ENCODE measurements around the gene KCNIP4.
A peak's percentile ranks its signal among the peaks of the same experiment; 100 is the strongest.
"Not testable (repeated sequence)": the region's sequence is repeated elsewhere in the genome, so short reads cannot be mapped to it uniquely, and the experiment has no call there.

The KCNIP4 gene

DNA sequence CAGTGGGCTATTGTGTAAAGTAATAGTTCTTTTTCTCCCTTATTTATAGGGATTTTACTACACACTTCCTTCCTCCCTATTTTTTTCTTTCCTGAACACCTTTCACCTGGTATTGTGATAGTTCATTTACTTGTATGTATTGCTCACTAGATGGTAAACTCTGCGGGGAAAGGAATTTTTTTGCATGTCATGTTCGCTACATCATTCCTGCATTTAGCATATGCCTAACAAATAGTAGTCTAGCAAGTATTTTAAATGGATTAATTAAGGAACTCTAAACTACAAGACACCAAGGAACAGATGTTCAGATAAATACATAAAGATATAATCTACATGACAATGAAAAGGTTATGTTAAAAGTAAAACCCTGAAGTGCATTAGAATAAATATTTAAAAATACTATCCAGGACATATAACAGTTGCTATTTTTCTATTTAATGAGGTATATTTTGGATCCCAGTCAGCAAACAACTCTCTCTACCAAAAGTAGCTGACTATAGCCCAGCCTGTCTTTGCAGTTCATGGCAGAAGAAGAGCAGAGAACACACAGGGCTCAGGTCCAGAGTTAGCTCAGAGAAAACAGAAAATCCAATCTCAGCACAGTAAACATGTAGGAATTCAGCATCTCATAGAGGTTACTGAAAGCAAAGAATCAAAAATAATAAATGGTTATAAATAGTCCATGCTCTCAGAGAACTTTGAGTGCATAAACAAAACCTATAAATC is 1160.5 kb downstream of the KCNIP4 start:
- no peak for DNase-seq (ENCODE audit: low read depth in 2 of 2, low spot score in 1 of 2)

DNA sequence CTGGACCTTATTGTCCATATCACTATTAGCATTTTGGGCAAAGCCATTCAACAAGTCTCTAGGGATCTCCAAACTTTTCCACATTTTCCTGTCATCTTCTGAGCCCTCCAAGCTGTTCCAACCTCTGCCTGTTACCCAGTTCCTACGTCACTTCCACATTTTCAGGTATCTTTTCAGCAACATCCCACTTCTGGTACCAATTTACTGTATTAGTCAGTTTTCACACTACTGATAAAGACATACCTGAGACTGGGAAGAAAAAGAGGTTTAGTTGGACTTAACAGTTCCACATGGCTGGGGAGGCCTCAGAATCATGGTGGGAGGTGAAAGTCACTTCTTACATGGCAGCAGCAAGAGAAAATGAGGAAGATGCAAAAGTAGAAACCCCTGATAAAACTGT is 1165.4 kb downstream of the KCNIP4 start:
- DNase-seq (ENCODE audit: low read depth in 2 of 2, low spot score in 1 of 2), result not testable (repeated sequence)

DNA sequence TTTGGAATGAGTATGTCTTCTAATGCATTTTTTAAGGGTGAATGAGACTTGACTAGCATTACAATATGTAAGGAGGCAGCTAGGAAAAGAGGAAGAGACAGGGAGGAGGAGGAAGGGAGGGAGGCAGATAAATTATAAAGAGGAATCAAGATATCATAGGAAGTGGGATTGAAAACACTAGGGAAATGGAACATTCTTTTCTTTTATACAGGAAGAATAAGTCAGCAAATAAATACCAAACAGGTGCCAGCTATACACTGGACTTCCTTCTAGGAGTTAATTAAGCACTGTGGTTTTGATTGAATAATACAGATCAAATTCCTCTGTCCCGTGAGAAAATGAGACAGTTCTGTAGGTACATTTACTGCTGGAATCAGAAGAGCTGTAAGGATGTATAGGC is 1169.7 kb downstream of the KCNIP4 start:
- no peak for DNase-seq (ENCODE audit: low read depth in 2 of 2, low spot score in 1 of 2)

DNA sequence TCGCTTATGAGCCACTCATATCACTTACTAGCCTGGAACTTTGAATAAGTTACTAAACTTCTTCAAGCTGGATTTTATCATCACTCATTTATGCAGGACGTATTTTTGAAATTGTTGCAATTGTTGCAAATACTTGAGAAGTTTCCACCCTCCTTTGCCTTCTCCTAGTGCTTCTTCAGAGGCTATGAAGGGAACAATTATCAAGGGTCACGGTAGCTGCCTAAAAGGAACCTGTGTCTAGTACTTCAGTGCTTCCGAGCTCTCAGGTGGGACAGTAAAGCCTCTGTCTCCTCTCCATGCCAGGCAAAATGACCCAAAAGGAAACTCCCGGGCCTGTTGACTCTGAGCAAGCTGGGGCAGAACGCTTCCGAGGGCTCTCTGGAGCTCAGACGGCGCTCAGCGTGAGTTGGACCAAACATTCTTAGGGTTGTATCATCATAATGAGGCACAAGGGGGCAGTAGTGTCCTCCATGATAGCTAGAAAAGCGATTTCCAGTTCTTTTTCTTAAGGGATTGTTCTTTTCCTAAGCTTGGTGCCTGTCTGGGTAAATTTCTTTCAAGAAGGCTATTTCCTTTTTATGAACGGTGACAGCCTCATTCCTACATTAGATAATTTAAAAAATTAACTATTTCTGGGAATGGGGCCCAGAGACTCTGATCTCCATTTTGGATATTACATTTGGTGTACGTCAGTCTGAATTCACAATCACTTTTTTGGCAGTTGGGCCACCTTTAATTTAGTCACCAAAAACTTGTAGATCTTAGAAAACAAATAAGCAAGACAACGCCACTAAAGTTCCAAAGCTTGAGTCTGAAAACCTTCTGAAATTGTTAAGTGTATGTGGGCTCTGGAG is 1175.2 kb downstream of the KCNIP4 start:
- DNase-seq (ENCODE audit: low read depth in 2 of 2, low spot score in 1 of 2), result no peak

DNA sequence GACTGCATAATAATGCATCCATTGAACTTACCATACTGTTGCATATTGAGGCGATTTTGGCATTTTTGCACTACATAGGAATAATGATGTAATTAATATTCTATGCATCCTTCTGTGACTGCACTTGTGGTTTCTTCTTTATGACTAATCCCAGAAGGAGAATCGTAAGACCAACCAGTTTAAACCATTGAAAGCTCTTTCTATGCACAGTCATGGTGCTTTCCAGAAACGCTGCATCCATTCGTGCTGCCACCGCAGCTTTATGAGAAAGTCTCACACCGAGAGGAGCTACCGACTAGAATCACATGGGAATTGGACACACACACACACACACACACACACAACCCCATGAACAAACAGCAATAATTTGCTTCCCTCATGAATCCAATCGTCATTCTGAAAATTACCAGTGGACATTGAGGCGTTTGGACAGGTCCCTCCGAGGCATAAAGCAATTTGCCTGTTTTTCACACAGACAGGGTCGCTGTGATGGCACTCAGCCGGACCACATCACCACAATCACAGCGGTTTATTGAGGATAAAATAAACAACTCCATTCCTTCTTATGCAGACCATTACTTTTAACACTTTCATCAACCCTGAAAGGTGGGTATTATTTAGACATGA is 1184.1 kb downstream of the KCNIP4 start:
- DNase-seq (ENCODE audit: low read depth in 2 of 2, low spot score in 1 of 2), result no peak

DNA sequence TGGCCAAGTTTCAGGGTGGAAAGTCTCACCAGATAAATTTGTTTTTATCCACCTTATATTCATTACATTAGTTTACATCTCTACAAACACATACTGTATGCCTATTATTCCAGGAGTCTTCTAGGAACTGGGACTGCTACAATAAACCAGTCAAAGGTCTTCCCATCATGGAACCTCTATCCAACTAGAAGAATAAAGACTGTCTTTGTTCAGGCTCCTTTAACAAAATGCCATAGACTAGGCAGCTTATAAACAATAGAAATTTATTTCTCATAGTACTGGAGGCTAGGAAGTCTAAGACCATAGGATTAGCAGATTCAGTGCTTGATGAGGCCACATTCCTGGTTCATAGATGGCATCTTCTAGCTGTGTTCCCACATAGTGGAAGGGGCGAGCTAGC is 1186.7 kb downstream of the KCNIP4 start:
- no peak for DNase-seq (ENCODE audit: low read depth in 2 of 2, low spot score in 1 of 2)

DNA sequence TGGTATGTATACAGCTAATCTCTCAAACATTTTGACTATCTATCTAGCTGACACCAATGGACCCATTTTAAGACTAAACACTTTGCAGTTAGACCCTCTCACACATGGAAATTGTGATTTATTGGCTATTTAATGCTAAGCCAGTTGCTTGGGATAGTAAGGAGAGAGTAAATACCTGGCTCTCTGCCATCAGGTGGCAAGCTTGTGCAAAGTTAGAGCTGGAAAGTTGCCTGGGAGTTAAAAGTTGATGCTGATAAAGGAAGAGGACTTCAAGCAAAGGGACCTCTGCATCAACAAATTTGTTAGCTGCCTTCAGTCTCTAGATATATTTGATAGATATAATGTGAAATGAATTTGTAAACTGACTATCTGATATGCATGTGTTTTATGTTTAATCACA is 1187.2 kb downstream of the KCNIP4 start:
- no peak for DNase-seq (ENCODE audit: low read depth in 2 of 2, low spot score in 1 of 2)

DNA sequence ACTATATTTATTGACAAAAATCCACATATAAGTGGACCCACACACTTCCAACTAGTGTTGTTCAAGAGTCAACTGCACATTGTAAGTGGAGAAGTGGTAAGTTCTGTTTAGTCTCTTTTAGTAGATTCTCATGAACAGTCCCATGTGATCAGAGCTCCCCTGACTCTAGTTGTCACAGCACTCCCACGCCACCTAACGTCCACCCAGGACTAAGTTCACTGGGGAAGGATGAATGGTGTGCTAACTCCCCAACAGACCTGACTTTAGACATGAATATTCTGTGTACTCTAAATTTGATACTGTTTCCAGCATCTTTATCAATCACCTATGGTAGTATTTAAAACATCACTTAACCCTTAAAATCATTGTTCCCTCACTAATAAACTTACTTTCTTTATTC is 1188.5 kb downstream of the KCNIP4 start:
- DNase-seq (ENCODE audit: low read depth in 2 of 2, low spot score in 1 of 2), result no peak

DNA sequence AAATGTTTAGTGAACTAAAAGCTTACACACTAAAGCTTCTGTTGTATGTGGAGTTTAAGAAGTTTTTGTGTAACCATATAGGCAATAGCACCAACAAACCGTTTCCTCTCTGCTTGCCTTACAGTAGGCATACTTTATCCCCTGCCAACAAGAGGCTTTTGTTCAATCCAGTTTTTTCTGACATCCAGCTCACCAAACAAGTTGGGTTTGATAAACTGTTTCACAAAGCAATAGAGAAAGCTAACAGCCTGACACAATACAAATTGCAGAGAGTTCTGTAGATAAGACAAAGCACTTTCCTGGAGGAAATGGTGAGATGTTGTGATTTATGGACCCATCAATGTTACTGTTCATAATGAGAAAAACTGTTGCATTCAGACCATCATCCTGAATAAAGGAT is 1194.5 kb downstream of the KCNIP4 start:
- DNase-seq (ENCODE audit: low read depth in 2 of 2, low spot score in 1 of 2), result no peak

DNA sequence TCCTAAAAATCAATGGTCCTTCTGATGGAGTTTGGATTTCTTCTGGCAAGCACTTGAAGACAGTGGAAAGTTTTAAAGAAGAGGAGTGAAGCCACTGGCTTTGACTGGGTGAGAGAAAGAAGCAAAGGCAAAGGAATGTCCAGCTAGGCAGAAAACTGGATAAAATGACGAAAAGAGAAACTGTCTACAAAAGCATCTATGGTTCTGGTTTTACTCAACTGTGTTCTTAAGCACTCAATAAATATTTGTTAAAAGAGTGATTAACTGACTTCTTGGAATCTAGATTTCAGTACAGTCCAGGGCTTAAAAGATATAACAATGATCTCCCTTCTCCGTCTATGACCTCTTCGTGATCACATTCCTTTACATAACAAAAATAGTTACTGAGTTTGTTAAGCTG is 1195.9 kb downstream of the KCNIP4 start:
- no peak for DNase-seq (ENCODE audit: low read depth in 2 of 2, low spot score in 1 of 2)

DNA sequence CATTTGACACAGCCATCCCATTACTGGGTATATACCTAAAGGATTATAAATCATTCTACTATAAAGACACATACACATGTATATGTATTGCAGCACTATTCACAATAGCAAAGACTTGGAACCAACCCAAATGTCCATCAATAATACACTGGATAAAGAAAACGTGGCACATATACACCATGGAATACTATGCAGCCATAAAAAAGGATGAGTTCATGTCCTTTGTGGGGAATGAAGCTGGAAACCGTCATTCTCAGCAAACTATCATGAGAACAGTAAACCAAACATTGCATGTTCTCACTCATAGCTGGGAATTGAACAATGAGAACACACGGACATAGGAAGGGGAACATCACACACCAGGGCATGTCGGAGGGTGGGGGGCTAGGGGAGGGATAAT is 1202.6 kb downstream of the KCNIP4 start:
- not testable (repeated sequence) for DNase-seq (ENCODE audit: low read depth in 2 of 2, low spot score in 1 of 2)

DNA sequence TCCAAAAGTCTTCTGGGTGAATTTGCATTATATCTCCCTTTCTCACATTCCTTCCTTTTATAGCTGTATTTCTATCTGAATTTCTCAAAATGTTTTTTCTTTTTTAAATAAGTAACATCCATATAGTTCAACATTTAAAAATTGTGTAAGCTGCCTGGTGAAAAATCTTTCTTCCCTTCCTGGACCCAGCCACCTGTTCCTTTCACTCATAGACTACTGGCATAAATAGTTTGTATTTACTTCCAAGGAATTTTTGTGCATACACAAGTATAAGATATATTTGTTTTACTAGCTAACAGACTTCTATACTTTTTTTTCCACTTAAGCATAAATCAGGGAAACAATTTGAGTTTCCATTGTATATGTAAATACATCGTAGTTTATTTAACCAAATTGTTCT is 1212.6 kb downstream of the KCNIP4 start:
- DNase-seq (ENCODE audit: low read depth in 2 of 2, low spot score in 1 of 2), result no peak

DNA sequence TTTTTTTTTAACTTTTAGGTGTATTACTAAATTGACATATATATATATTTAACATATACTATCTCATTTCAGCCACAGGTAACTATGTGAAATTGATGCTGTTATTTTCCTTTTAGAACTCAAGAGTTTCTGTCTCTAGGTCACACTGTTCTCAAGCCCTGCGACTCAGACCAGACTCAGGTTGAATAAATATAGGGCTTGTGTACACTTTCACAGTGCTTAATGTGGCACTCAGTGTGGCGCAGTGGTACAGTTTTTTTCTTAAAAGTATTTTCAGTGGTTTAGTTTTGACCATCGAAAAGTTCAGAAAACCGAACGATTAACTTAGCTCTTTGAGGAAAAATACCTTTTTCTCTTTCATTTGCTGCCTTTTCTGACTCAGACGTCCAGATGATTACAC is 1223.7 kb downstream of the KCNIP4 start:
- no peak for DNase-seq (ENCODE audit: low read depth in 2 of 2, low spot score in 1 of 2)

DNA sequence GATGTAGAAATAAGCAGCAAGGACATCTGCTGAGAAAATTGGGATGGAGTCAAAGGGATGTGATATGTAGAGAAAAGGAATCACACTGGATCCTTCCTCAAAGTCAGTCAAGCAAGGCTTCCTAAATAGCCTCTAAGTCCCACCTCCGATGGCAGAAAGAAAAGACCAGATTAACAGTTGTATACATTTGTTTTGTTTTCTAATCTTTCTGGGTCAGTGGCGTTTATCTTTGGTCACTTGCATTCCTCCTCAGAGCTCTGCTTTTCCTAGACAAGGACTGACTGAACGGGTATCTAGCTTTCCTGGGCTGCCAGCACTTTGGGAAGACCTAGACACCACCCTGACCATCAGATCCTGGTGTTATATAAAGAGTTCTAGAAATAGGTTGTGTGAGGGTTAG is 1225.1 kb downstream of the KCNIP4 start:
- DNase-seq (ENCODE audit: low read depth in 2 of 2, low spot score in 1 of 2), result no peak

DNA sequence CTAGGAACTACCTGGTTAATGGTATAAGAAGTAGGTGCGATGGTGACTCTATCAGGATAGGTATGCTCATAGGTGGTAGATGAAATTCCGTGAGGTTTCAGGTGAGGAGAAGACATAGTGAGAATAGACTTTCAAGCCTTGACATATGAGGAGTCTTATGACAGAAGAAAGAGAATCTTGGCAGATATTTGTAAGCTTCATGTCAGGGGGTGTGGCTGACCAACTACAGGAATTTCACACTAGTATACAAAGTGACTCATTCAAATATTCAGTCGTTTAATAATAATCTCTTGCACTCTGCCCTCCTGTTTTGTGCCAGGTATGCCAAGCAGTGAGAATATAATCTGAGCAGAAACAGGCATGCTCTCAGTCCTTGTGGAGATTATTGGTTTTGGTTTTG is 1225.6 kb downstream of the KCNIP4 start:
- DNase-seq (ENCODE audit: low read depth in 2 of 2, low spot score in 1 of 2), result no peak

DNA sequence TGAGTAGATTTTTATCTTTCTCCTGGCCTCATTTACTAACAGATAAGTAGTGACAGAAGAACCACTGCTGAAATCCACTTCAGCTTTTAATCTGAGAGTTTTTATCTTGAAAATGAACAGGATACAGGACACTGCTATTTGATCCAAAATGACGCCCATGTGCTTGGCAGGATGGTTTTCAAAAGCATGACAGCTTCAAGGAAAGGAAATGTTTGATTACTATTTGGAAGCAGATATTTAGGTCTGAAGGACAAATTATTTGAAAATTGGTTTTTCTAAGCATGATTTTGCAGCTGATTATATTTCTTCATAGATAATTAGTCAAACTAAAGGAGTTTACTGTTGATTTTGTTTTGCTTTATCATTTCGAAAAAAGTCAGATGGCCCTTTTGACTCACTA is 1237.2 kb downstream of the KCNIP4 start:
- no peak for DNase-seq (ENCODE audit: low read depth in 2 of 2, low spot score in 1 of 2)

DNA sequence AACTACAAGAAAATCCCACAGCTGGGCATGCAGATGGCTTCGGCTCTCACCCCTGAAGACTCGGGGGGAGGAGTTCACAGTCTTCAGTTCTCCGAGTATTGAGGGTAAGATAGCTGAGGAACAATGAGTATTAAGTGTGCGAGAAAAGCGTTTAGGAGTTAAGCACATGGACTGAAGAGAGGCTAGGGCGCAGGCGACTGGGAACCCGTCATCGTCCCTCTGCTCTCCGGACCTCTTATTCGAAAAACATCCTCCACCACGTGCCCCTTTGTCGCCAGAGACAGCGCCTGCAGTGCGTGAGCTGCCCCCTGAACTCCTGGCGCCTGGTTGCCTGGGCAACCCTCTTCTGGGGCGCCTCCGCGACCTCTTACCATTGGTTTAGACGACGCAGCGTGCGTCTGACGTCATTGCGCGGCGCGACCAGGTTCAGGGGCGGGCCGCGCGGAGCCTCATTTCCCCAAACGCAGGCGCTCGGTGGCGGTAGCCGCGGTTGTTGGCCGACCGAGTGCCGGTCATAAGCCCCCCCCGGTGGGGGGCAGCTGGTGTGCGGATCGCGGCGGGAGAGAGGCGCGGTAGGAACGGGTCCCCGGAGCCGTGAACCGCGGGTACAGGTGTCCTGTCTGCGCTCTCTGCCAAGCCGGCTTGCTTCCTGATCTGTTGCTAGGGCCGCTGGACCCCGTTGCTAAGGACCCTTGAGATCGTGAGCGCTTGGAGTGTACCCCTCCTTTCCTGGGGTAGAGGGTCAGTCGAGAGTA is 1248.4 kb downstream of the KCNIP4 start, which contains the start of gene PACRGL:
Gene PACRGL, plus strand, starts transcription at position 452 of the 755 bp plus-strand sequence. CDS start 4,024 bp downstream, outside the sequence.
- peak; percentile 82 to 84 for DNase-seq (ENCODE audit: low read depth in 2 of 2, low spot score in 1 of 2)

DNA sequence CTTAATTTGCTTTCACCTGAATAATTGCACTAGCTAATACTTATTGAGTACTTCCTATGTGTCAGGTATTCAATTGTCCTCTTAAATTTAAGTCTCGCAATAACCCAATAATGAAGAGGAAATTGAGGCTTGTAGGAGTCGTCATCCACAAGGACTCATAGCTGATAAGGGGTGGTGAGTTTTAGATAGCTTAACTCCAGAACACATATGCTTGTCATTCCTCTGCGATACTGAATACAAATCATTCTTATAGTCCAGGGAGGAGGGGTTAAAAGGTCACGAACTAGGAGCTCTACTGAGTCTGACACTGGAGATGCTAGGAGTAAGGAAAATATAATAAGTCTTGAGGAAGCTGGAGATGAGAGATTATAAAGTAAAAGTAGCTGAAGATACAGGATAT is 1249.8 kb downstream of the KCNIP4 start:
- no peak for DNase-seq (ENCODE audit: low read depth in 2 of 2, low spot score in 1 of 2)

DNA sequence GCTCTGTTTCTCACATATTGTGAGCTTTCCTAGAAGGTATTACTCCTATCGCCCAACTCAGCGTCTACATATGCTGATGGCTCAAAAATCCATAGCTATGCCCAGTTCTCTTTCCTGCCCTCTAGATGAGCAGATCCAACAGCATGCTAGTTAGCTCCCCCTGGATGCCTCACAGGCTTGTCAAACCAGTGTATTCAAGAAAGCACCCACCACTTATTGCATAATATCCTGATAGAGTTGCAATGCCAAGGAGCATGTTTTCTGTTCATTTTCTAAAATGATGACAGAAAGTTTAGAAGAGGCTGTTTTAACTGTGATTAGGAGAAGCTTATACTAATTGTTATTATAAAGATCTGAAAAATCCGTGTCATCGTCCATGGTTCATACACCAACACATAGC is 1250.2 kb downstream of the KCNIP4 start:
- no peak for DNase-seq (ENCODE audit: low read depth in 2 of 2, low spot score in 1 of 2)

DNA sequence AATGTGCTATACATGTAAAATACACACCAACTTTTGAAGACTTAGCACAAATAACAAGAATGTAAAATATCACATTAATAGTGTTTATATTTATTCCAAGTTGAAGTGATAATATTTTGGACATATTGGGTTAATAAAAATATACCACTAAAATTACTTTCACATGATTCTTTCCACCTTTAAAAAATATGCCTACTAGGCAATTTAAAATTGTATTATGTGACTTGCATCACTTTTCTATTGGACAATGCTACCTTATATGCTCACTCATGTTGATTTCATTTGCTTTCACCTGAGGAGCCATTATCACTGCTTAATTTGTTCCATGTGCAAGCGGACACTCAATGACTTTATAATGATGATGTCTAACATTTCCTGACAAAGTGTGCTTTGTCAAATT is 1251.8 kb downstream of the KCNIP4 start:
- DNase-seq (ENCODE audit: low read depth in 2 of 2, low spot score in 1 of 2), result no peak

DNA sequence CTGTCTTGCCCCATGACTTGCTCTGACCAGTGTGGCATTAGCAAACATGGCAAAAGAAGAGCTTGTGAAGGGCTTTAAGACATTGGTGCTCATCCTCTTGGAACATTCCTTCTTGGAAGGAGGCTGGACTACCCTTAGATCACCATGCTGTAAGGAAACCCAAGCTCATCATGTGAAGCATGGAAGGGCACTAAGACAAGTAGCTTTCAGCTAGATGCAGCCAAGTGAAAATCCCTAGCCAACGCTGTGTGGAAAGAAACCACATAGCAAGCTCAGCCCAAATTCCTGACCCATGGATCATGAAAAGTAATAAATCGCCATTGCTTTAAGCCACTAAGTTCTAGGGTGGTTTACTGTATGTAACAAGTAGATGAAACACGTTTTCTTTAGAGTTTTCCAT is 1260.7 kb downstream of the KCNIP4 start:
- DNase-seq (ENCODE audit: low read depth in 2 of 2, low spot score in 1 of 2), result no peak
